ENCODE measurements around the gene C11orf21.
A peak's percentile ranks its signal among the peaks of the same experiment; 100 is the strongest.

The C11orf21 gene

DNA sequence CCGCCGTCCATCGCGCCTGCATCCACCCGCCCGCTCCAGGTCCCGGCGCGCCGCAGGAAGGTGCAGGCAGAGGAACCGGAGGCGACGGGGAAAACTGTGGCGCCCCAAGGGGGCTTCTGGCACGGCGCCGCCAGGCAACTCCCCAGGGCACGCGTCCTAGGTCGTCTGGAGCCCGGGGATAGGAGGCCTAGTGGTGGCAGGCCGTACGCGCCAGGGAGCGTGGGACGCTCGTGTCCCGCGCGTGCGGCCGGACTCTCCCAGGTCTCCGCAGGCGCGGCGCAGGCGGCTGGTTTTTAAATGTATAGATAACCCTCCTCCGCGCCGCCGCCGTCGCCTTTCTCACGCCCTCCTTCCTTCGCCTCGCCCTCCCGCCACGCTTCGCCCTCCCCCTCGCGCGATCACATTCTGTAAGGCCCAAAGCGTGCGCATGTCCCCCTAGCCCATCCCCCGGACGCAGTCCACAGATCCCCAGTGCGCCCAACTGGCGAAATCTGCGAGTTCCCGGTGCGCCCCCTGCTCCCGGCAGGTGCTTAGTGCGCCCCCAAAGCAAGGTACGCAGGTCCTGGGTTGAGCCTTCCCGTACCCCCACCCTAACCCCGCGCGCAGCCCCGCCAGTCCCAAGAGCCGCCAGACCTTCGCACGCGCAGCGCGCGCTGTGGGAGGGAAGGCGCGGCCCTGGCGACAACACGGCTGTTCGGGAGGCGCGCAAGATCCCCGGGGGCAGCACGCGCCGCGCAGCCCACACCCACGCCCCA, 31.2 kb downstream of the C11orf21 start, which contains the start of gene ASCL2:
TSS of gene ASCL2 (minus strand) at position 267 of the 755 bp plus-strand sequence. CDS start at position 11, 256 bp downstream.
- Histone ChIP-seq H2AFZ (peak within 1 kb of the TSS; percentile 46), H3K4me2 (ENCODE audit: low read length) (peak within 1 kb of the TSS; percentile 58), H3K4me1 (no peaks in the 10 kb centered on the region), H3K9ac (no peak within 1 kb of the TSS), H3K27me3 (ENCODE audit: control insufficient read depth, insufficient read depth, low read length) (no peaks in the 10 kb centered on the region), H3K4me3 (ENCODE audit: low read depth, low read length) (no peak within 1 kb of the TSS), H3K79me2 (no peaks in the 10 kb centered on the region), H3K9me3 (ENCODE audit: control insufficient read depth, low read length) (no peaks in the 10 kb centered on the region), H3K27ac (no peak within 1 kb of the TSS), H3K36me3 (ENCODE audit: control insufficient read depth, insufficient read depth, low read length) (no peaks in the 10 kb centered on the region)
- no peak for TF ChIP-seq CTCF (IDR thresholded peaks at IDR 0.05)

DNA sequence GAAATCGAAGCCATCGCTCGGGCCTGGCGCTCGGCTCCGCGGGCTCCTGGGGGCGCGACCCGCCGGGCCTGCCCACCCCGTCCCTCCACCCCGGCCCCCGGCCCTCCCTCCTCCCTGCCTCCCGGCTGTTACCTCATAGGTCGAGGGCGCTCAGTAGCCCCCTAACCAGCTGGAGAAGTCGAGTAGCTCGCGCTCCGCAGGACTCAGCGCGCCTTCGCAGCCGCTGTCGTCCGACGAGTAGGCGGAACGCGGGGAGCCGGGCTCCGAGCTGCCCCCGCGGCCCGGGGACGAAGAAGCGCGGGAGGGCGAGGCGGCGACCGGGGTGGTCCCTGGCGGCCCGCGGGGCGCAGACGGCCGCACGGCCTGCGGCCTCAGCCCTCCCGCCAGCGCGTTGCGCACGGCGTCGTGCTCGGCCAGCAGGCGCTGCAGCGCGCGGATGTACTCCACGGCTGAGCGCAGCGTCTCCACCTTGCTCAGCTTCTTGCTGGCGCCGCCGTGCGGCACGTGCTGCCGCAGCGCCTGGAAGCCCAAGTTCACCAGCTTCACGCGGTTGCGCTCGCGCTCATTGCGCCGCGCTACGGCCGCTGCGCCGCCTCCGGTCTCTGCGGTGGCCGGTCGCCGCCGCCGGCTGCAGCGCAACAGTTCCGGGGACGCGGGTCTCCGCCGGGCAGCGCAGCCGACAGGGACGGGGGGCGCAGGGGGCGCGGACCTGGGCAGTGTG, 32.0 kb downstream of the C11orf21 start:
- Histone ChIP-seq H3K9me3 (ENCODE audit: control insufficient read depth, low read length) (no peaks in the 10 kb centered on the region), H2AFZ (no peak overlapping the region), H3K4me1 (no peaks in the 10 kb centered on the region), H3K9ac (no peak overlapping the region), H3K79me2 (no peaks in the 10 kb centered on the region), H3K4me2 (ENCODE audit: low read length) (no peak overlapping the region), H3K27me3 (ENCODE audit: control insufficient read depth, insufficient read depth, low read length) (no peaks in the 10 kb centered on the region), H3K4me3 (ENCODE audit: low read depth, low read length) (no peak overlapping the region), H3K27ac (no peak overlapping the region), H3K36me3 (ENCODE audit: control insufficient read depth, insufficient read depth, low read length) (no peaks in the 10 kb centered on the region)
- TF ChIP-seq CTCF (IDR thresholded peaks at IDR 0.05) = no peak

GRCh38 chr11:2268729-2269600, 32.8 kb downstream of the C11orf21 start:
- no peak for TF ChIP-seq CTCF (IDR thresholded peaks at IDR 0.05)
- Histone ChIP-seq H3K4me1 (no peaks in the 10 kb centered on the region), H3K4me2 (ENCODE audit: low read length) (peak overlapping the region; percentile 58), H3K9ac (no peak overlapping the region), H3K27ac (no peak overlapping the region), H3K9me3 (ENCODE audit: control insufficient read depth, low read length) (no peaks in the 10 kb centered on the region), H2AFZ (peak overlapping the region; percentile 46), H3K36me3 (ENCODE audit: control insufficient read depth, insufficient read depth, low read length) (no peaks in the 10 kb centered on the region), H3K4me3 (ENCODE audit: low read depth, low read length) (peak overlapping the region; percentile 37), H3K79me2 (no peaks in the 10 kb centered on the region), H3K27me3 (ENCODE audit: control insufficient read depth, insufficient read depth, low read length) (no peaks in the 10 kb centered on the region)

- Histone ChIP-seq H3K36me3 (ENCODE audit: control insufficient read depth, insufficient read depth, low read length) (no peaks in the 10 kb centered on the region), H3K4me2 (ENCODE audit: low read length) (no peak overlapping the region), H3K9ac (no peak overlapping the region), H3K79me2 (no peaks in the 10 kb centered on the region), H3K4me1 (no peaks in the 10 kb centered on the region), H3K27ac (no peak overlapping the region), H2AFZ (no peak overlapping the region), H3K4me3 (ENCODE audit: low read depth, low read length) (no peak overlapping the region), H3K9me3 (ENCODE audit: control insufficient read depth, low read length) (no peaks in the 10 kb centered on the region), H3K27me3 (ENCODE audit: control insufficient read depth, insufficient read depth, low read length) (no peaks in the 10 kb centered on the region)
- TF ChIP-seq CTCF (IDR thresholded peaks at IDR 0.05) = no peak
These were observed 33.6 kb downstream of the C11orf21 start for GRCh38 chr11:2267851-2268728.
